GM23338 (cell line): Measurements from ENCODE around the gene FOXA1. TPM values are rescaled to one million over a fixed set of nuclear protein-coding genes. Genes with fewer than 3 reads are reported as not detected.

Experiments used
- ATAC-seq: fragments of 200-7000 bp; cut with Tn5 transposase; 3 replicates; pipeline ENCODE4 v1.9.1; 2020
- DNase-seq: peaks from one replicate; pipeline ENCODE4 v3.0.0-alpha.2; 2015; ENCODE audit warnings: low spot score
- H2AFZ ChIP-seq: fragments of 200-600 bp; sonication (generic); 2 replicates; pipeline ENCODE4 v1.8.0; 2016; ENCODE audit warnings: antibody characterized with exemption, mild to moderate bottlenecking, moderate library complexity
- H3F3A ChIP-seq: fragments of 200-600 bp; sonication (generic); replicated peaks from 2 replicates; pipeline ENCODE4 v1.8.0; 2017; ENCODE audit warnings: antibody characterized with exemption, mixed run types, low read depth
- H3K27ac ChIP-seq: fragments of 200-600 bp; sonication (generic); 2 replicates; pipeline ENCODE4 v1.6.1; 2016; ENCODE audit warnings: low read depth
- H3K27me3 ChIP-seq: fragments of 200-600 bp; sonication (generic); 2 replicates; pipeline ENCODE4 v1.8.0; 2016; ENCODE audit warnings: mild to moderate bottlenecking, mixed run types, moderate library complexity; ENCODE audit not compliant: insufficient read depth
- H3K36me3 ChIP-seq: fragments of 200-600 bp; sonication (generic); 2 replicates; pipeline ENCODE4 v1.8.0; 2016; ENCODE audit warnings: mild to moderate bottlenecking; ENCODE audit not compliant: insufficient read depth
- H3K4me1 ChIP-seq: fragments of 200-600 bp; sonication (generic); 2 replicates; pipeline ENCODE4 v1.8.0; 2016; ENCODE audit warnings: mild to moderate bottlenecking, moderate library complexity; ENCODE audit not compliant: insufficient read depth
- H3K4me2 ChIP-seq: fragments of 200-600 bp; sonication (generic); 2 replicates; pipeline ENCODE4 v1.7.1; 2017; ENCODE audit warnings: mixed run types
- H3K4me3 ChIP-seq: fragments of 200-600 bp; sonication (generic); 2 replicates; pipeline ENCODE4 v1.6.1; 2016; ENCODE audit warnings: mixed run types
- H3K79me2 ChIP-seq: fragments of 200-600 bp; sonication (generic); replicated peaks from 2 replicates; pipeline ENCODE4 v1.8.0; 2017; ENCODE audit warnings: mild to moderate bottlenecking; ENCODE audit not compliant: insufficient read depth
- H3K9me2 ChIP-seq: fragments of 200-600 bp; sonication (generic); 2 replicates; pipeline ENCODE4 v1.8.0; 2017; ENCODE audit not compliant: insufficient read depth
- H4K20me1 ChIP-seq: fragments of 200-600 bp; sonication (generic); replicated peaks from 2 replicates; pipeline ENCODE4 v1.8.0; 2017; ENCODE audit warnings: mild to moderate bottlenecking; ENCODE audit not compliant: insufficient read depth
- H3K27ac Mint-ChIP-seq: 2 replicates; pipeline ENCODE4 v1.8.0; 2020; ENCODE audit warnings: inconsistent platforms, mild to moderate bottlenecking, moderate library complexity, mixed read lengths
- H3K27me3 Mint-ChIP-seq: 3 replicates; pipeline ENCODE4 v1.8.0; 2022; ENCODE audit warnings: low read depth, mild to moderate bottlenecking, moderate library complexity, mixed read lengths, inconsistent platforms; ENCODE audit not compliant: insufficient read depth, poor library complexity
- H3K36me3 Mint-ChIP-seq: 3 replicates; pipeline ENCODE4 v1.8.0; 2021; ENCODE audit warnings: low read depth, mild to moderate bottlenecking, inconsistent platforms, moderate library complexity, mixed read lengths
- H3K4me1 Mint-ChIP-seq: 3 replicates; pipeline ENCODE4 v1.8.0; 2020; ENCODE audit warnings: mild to moderate bottlenecking, inconsistent platforms, mixed read lengths
- H3K4me3 Mint-ChIP-seq: 3 replicates; pipeline ENCODE4 v1.8.0; 2021; ENCODE audit warnings: moderate library complexity, mild to moderate bottlenecking, inconsistent platforms, mixed read lengths
- H3K9me3 Mint-ChIP-seq: 3 replicates; pipeline ENCODE4 v1.8.0; 2020; ENCODE audit warnings: moderate library complexity, mild to moderate bottlenecking, inconsistent platforms, mixed read lengths
- CREB1 ChIP-seq: fragments of 250-450 bp; sonication (Bioruptor Pico); IDR thresholded peaks from 2 replicates; pipeline ENCODE4 v1.5.0; 2020; ENCODE audit warnings: low read depth, mild to moderate bottlenecking, moderate library complexity
- EZH2 ChIP-seq: fragments of 200-600 bp; sonication (generic); IDR thresholded peaks from one replicate; pipeline ENCODE4 v1.8.0; 2017; ENCODE audit warnings: antibody characterized with exemption, mild to moderate bottlenecking, low read depth; ENCODE audit not compliant: unreplicated experiment
- EZH2phosphoT487 ChIP-seq: fragments of 200-600 bp; sonication (generic); IDR thresholded peaks from one replicate; pipeline ENCODE4 v1.8.1; 2018; ENCODE audit warnings: antibody characterized with exemption; ENCODE audit not compliant: unreplicated experiment
- JUNB ChIP-seq: IDR thresholded peaks from one replicate; pipeline ENCODE4 v1.6.1; 2016; ENCODE audit warnings: antibody characterized with exemption; ENCODE audit not compliant: unreplicated experiment
- NANOG ChIP-seq: IDR thresholded peaks from 2 replicates; pipeline ENCODE4 v1.6.1; 2016; ENCODE audit warnings: antibody characterized with exemption, borderline replicate concordance
- POLR2AphosphoS5 ChIP-seq: IDR thresholded peaks from 2 replicates; pipeline ENCODE4 v1.6.1; 2016; ENCODE audit warnings: antibody characterized with exemption, low read depth
- STAT1 ChIP-seq: IDR thresholded peaks from one replicate; pipeline ENCODE4 v1.6.1; 2016; ENCODE audit warnings: antibody characterized with exemption; ENCODE audit not compliant: unreplicated experiment
- ZNF114 ChIP-seq: fragments of 250-450 bp; sonication (Bioruptor Pico); IDR thresholded peaks from 2 replicates; pipeline ENCODE4 v1.5.0; 2020; ENCODE audit warnings: mild to moderate bottlenecking, moderate library complexity
- ZNF331 ChIP-seq: fragments of 250-450 bp; sonication (Bioruptor Pico); IDR thresholded peaks from 2 replicates; pipeline ENCODE4 v1.5.0; 2020; ENCODE audit warnings: low read depth, mild to moderate bottlenecking, moderate library complexity
- polyA plus RNA-seq: library from polyadenylated mRNA; unstranded; fragments of >200 nt; fragmentation: Nextera tagmentation; extraction: Ambion mirVana; gene quantifications from 2 replicates; pipeline ENCODE4 v1.2.1, GENCODE V29; 2016
- total RNA-seq: library from RNA; depleted of rRNA; stranded (reverse); fragments of >200 nt; shearing (Covaris generic); gene quantifications from 2 replicates; pipeline ENCODE4 v1.2.3, GENCODE V29; 2014
- TF ChIP-seq, protein P1 (sequence below): IDR thresholded peaks from one replicate; pipeline ENCODE4 v1.6.1; 2018; ENCODE audit warnings: antibody characterized with exemption; ENCODE audit not compliant: unreplicated experiment
- TF ChIP-seq, protein P2 (sequence below): fragments of 250-450 bp; sonication (Bioruptor Pico); IDR thresholded peaks from 2 replicates; pipeline ENCODE4 v1.5.0; 2020; ENCODE audit warnings: mild to moderate bottlenecking, moderate library complexity
- TF ChIP-seq, protein P3 (sequence below), 2 experiments: fragments of 200-600 bp in 1 of 2; sonication (generic) in 1 of 2; conservative IDR thresholded peaks; 2 replicates each; pipeline versions ENCODE4 v1.5.1 to v1.6.1; 2016 to 2017; ENCODE audit warnings: antibody characterized with exemption in 2 of 2, low read depth in 2 of 2, mild to moderate bottlenecking in 2 of 2, moderate library complexity in 1 of 2
- TF ChIP-seq, protein P4 (sequence below): IDR thresholded peaks from 2 replicates; pipeline ENCODE4 v1.6.1; 2016; ENCODE audit warnings: antibody characterized with exemption

Gene FOXA1
- total and polyA plus RNA-seq, 2 experiments from 2014 or later = not detected

DNA sequence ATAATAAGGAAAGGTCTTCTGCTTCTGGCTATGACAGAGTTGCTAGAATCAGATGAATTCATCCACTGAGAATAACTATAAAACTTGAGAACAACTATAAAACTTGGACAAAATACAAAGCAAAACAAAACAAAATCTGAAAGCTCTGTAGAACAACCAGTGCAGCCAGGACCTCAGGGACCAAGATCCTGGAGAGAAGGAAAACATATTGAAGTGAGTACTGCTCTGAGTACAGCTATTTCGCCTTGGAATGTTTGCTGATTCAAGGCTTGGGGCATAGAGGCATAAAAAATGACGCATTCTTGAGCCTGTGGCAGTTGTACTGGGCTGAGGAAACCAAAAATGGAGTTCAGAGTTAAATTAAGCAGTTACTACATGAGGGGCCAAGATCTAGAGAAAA, 21.7 kb downstream of the FOXA1 start:
- Mint-ChIP-seq H3K27ac (no peak overlapping the region), H3K4me1 (peaks cover 7% of the 10 kb centered on the region; the same call in 2 of the 3 replicates), H3K36me3 (no peaks in the 10 kb centered on the region), H3K27me3 (peaks cover 7% of the 10 kb centered on the region), H3K9me3 (no peaks in the 10 kb centered on the region), H3K4me3 (no peak overlapping the region)
- H3F3A ChIP-seq = no peaks in the 10 kb centered on the region
- H3K4me3 ChIP-seq = no peak overlapping the region
- peaks cover 34% of the 10 kb centered on the region for H3K27me3 ChIP-seq
- no peaks in the 10 kb centered on the region; the same call in 1 of the 2 replicates for H4K20me1 ChIP-seq
- no peak overlapping the region for H2AFZ ChIP-seq
- ATAC-seq (no peak), DNase-seq (no peak)
- TF ChIP-seq NANOG = no peak
- TF ChIP-seq, protein P1, sequence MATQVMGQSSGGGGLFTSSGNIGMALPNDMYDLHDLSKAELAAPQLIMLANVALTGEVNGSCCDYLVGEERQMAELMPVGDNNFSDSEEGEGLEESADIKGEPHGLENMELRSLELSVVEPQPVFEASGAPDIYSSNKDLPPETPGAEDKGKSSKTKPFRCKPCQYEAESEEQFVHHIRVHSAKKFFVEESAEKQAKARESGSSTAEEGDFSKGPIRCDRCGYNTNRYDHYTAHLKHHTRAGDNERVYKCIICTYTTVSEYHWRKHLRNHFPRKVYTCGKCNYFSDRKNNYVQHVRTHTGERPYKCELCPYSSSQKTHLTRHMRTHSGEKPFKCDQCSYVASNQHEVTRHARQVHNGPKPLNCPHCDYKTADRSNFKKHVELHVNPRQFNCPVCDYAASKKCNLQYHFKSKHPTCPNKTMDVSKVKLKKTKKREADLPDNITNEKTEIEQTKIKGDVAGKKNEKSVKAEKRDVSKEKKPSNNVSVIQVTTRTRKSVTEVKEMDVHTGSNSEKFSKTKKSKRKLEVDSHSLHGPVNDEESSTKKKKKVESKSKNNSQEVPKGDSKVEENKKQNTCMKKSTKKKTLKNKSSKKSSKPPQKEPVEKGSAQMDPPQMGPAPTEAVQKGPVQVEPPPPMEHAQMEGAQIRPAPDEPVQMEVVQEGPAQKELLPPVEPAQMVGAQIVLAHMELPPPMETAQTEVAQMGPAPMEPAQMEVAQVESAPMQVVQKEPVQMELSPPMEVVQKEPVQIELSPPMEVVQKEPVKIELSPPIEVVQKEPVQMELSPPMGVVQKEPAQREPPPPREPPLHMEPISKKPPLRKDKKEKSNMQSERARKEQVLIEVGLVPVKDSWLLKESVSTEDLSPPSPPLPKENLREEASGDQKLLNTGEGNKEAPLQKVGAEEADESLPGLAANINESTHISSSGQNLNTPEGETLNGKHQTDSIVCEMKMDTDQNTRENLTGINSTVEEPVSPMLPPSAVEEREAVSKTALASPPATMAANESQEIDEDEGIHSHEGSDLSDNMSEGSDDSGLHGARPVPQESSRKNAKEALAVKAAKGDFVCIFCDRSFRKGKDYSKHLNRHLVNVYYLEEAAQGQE = no peak
- TF ChIP-seq CREB1 = no peak
- TF ChIP-seq, protein P2, sequence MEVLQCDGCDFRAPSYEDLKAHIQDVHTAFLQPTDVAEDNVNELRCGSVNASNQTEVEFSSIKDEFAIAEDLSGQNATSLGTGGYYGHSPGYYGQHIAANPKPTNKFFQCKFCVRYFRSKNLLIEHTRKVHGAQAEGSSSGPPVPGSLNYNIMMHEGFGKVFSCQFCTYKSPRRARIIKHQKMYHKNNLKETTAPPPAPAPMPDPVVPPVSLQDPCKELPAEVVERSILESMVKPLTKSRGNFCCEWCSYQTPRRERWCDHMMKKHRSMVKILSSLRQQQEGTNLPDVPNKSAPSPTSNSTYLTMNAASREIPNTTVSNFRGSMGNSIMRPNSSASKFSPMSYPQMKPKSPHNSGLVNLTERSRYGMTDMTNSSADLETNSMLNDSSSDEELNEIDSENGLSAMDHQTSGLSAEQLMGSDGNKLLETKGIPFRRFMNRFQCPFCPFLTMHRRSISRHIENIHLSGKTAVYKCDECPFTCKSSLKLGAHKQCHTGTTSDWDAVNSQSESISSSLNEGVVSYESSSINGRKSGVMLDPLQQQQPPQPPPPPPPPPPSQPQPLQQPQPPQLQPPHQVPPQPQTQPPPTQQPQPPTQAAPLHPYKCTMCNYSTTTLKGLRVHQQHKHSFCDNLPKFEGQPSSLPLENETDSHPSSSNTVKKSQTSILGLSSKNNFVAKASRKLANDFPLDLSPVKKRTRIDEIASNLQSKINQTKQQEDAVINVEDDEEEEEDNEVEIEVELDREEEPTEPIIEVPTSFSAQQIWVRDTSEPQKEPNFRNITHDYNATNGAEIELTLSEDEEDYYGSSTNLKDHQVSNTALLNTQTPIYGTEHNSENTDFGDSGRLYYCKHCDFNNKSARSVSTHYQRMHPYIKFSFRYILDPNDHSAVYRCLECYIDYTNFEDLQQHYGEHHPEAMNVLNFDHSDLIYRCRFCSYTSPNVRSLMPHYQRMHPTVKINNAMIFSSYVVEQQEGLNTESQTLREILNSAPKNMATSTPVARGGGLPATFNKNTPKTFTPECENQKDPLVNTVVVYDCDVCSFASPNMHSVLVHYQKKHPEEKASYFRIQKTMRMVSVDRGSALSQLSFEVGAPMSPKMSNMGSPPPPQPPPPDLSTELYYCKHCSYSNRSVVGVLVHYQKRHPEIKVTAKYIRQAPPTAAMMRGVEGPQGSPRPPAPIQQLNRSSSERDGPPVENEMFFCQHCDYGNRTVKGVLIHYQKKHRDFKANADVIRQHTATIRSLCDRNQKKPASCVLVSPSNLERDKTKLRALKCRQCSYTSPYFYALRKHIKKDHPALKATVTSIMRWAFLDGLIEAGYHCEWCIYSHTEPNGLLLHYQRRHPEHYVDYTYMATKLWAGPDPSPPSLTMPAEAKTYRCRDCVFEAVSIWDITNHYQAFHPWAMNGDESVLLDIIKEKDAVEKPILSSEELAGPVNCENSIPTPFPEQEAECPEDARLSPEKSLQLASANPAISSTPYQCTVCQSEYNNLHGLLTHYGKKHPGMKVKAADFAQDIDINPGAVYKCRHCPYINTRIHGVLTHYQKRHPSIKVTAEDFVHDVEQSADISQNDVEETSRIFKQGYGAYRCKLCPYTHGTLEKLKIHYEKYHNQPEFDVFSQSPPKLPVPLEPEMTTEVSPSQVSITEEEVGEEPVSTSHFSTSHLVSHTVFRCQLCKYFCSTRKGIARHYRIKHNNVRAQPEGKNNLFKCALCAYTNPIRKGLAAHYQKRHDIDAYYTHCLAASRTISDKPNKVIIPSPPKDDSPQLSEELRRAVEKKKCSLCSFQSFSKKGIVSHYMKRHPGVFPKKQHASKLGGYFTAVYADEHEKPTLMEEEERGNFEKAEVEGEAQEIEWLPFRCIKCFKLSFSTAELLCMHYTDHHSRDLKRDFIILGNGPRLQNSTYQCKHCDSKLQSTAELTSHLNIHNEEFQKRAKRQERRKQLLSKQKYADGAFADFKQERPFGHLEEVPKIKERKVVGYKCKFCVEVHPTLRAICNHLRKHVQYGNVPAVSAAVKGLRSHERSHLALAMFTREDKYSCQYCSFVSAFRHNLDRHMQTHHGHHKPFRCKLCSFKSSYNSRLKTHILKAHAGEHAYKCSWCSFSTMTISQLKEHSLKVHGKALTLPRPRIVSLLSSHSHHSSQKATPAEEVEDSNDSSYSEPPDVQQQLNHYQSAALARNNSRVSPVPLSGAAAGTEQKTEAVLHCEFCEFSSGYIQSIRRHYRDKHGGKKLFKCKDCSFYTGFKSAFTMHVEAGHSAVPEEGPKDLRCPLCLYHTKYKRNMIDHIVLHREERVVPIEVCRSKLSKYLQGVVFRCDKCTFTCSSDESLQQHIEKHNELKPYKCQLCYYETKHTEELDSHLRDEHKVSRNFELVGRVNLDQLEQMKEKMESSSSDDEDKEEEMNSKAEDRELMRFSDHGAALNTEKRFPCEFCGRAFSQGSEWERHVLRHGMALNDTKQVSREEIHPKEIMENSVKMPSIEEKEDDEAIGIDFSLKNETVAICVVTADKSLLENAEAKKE (CRISPR knock-in tag) = no peak
- TF ChIP-seq, protein P3, sequence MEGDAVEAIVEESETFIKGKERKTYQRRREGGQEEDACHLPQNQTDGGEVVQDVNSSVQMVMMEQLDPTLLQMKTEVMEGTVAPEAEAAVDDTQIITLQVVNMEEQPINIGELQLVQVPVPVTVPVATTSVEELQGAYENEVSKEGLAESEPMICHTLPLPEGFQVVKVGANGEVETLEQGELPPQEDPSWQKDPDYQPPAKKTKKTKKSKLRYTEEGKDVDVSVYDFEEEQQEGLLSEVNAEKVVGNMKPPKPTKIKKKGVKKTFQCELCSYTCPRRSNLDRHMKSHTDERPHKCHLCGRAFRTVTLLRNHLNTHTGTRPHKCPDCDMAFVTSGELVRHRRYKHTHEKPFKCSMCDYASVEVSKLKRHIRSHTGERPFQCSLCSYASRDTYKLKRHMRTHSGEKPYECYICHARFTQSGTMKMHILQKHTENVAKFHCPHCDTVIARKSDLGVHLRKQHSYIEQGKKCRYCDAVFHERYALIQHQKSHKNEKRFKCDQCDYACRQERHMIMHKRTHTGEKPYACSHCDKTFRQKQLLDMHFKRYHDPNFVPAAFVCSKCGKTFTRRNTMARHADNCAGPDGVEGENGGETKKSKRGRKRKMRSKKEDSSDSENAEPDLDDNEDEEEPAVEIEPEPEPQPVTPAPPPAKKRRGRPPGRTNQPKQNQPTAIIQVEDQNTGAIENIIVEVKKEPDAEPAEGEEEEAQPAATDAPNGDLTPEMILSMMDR (conservative IDR thresholded peaks at IDR 0.05; ENCODE audit: low read depth in 2 of 2) = no peak
- TF ChIP-seq STAT1 = no peak
- no peak for TF ChIP-seq ZNF114 (CRISPR knock-in tag)
- TF ChIP-seq ZNF331 (CRISPR knock-in tag) = no peak
- TF ChIP-seq JUNB = no peak
- TF ChIP-seq EZH2phosphoT487 = no peak
- no peak for TF ChIP-seq POLR2AphosphoS5
- TF ChIP-seq, protein P4, sequence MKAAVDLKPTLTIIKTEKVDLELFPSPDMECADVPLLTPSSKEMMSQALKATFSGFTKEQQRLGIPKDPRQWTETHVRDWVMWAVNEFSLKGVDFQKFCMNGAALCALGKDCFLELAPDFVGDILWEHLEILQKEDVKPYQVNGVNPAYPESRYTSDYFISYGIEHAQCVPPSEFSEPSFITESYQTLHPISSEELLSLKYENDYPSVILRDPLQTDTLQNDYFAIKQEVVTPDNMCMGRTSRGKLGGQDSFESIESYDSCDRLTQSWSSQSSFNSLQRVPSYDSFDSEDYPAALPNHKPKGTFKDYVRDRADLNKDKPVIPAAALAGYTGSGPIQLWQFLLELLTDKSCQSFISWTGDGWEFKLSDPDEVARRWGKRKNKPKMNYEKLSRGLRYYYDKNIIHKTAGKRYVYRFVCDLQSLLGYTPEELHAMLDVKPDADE = no peak
- TF ChIP-seq EZH2 = no peak
- no peaks in the 10 kb centered on the region for H3K9me2 ChIP-seq
- H3K79me2 ChIP-seq = no peaks in the 10 kb centered on the region
- H3K4me1 ChIP-seq = no peaks in the 10 kb centered on the region
- no peak overlapping the region for H3K27ac ChIP-seq
- no peak overlapping the region for H3K4me2 ChIP-seq
- no peaks in the 10 kb centered on the region for H3K36me3 ChIP-seq
